ENCODE results near the gene YIF1A. TPM values are rescaled to one million over a fixed set of nuclear protein-coding genes. Genes with fewer than 3 reads are reported as not detected.

YIF1A gene
- total RNA-seq, 1 experiment from 2014 or later, result 64.3 TPM

- Histone ChIP-seq H3K79me1 (ENCODE audit: insufficient read depth, low read depth, low read length, poor library complexity, severe bottlenecking) (no peaks in the 10 kb centered on the region), H3K4me2 (ENCODE audit: insufficient read depth, insufficient read length, low read length) (no peak overlapping the region), H3K23me2 (ENCODE audit: insufficient read length, low read depth, low read length, poor library complexity, severe bottlenecking) (peaks cover 12% of the 10 kb centered on the region), H2AK5ac (ENCODE audit: insufficient read length, low read length) (no peak overlapping the region), H3K9me3 (ENCODE audit: control insufficient read depth, low read depth, low read length) (no peaks in the 10 kb centered on the region), H2AFZ (ENCODE audit: low read length) (no peak overlapping the region), H3K27ac (ENCODE audit: insufficient read length, low read depth, low read length) (no peak overlapping the region), H2BK20ac (ENCODE audit: low read depth, low read length, poor library complexity, severe bottlenecking) (no peak overlapping the region), H3K27me3 (ENCODE audit: insufficient read depth, low read length) (no peaks in the 10 kb centered on the region), H2BK120ac (ENCODE audit: low read depth, low read length, poor library complexity, severe bottlenecking) (no peak overlapping the region), H3K18ac (ENCODE audit: insufficient read length, low read depth, low read length) (no peak overlapping the region), H4K8ac (replicated peaks; ENCODE audit: insufficient read length, low read depth, low read length) (no peak overlapping the region), H3K56ac (ENCODE audit: insufficient read length, low read depth, low read length) (no peak overlapping the region), H4K5ac (ENCODE audit: insufficient read length, low read depth, low read length) (no peak overlapping the region), H4K91ac (ENCODE audit: insufficient read length, low read depth, low read length) (no peak overlapping the region), H3K23ac (ENCODE audit: insufficient read length, low read depth, low read length) (no peak overlapping the region), H3T11ph (ENCODE audit: low read length) (no peak overlapping the region), H2BK5ac (ENCODE audit: insufficient read length, low read length) (no peak overlapping the region), H2BK15ac (ENCODE audit: low read depth, low read length) (no peak overlapping the region), H3K4me1 (ENCODE audit: insufficient read depth, low read length) (no peaks in the 10 kb centered on the region), H3K9ac (ENCODE audit: extremely low read depth, insufficient read length, low read length) (no peak overlapping the region), H3K14ac (ENCODE audit: insufficient read depth, low read length) (no peak overlapping the region), H3K79me2 (ENCODE audit: insufficient read depth, low read length) (no peaks in the 10 kb centered on the region), H2BK12ac (ENCODE audit: insufficient read length, low read depth, low read length) (no peak overlapping the region), H3K4ac (ENCODE audit: low read depth, low read length) (no peak overlapping the region), H4K20me1 (ENCODE audit: control insufficient read depth, insufficient read depth, insufficient read length) (no peaks in the 10 kb centered on the region)
- H3K4me1 Mint-ChIP-seq, result peaks cover 10 to 19% of the 10 kb centered on the region in 2 experiments
- no peak for DNase-seq
- H3K9me3 Mint-ChIP-seq, result no peaks in the 10 kb centered on the region; a peak in 1 of 5 replicates
- H3K36me3 Mint-ChIP-seq (ENCODE audit: insufficient read depth in 1 of 3, low read depth in 3 of 3), result no peaks in the 10 kb centered on the region
- no CpG with 5 or more reads among the region's 3 CpGs for WGBS (ENCODE audit: extremely low coverage, insufficient read length, low lambda C conversion rate)
- no peak for TF ChIP-seq CTCF (conservative IDR thresholded peaks at IDR 0.05)
- H3K27ac Mint-ChIP-seq, result no peak overlapping the region
- peaks cover 16% of the 10 kb centered on the region for H3K27me3 Mint-ChIP-seq (ENCODE audit: low read depth)
- H3K4me3 Mint-ChIP-seq, result no peak overlapping the region
Observed at GRCh38 chr11:66309475-66309874, 20.5 kb upstream of the YIF1A start.

Data from H9 (cell line).